Vagina (tissue), 2 donors: ENCODE data around the gene DMAC2.

ENCODE experiments used
- POLR2A ChIP-seq, 2 donors: fragments of 450-650 bp; IDR thresholded peaks; one replicate each; pipeline ENCODE4 v1.6.1; 2017; ENCODE audit warnings: antibody characterized with exemption in 2 of 2, mild to moderate bottlenecking in 2 of 2, moderate library complexity in 2 of 2
- TF ChIP-seq, protein P1 (sequence below), 3 experiments: fragments of 450-650 bp in 2 of 3; fragments of 200-600 bp in 1 of 3; sonication (generic) in 1 of 3; IDR thresholded peaks; one replicate each; pipeline ENCODE4 v1.5.1; 2017 to 2019; ENCODE audit warnings: antibody characterized with exemption in 3 of 3, mild to moderate bottlenecking in 2 of 3, moderate library complexity in 2 of 3

DNA sequence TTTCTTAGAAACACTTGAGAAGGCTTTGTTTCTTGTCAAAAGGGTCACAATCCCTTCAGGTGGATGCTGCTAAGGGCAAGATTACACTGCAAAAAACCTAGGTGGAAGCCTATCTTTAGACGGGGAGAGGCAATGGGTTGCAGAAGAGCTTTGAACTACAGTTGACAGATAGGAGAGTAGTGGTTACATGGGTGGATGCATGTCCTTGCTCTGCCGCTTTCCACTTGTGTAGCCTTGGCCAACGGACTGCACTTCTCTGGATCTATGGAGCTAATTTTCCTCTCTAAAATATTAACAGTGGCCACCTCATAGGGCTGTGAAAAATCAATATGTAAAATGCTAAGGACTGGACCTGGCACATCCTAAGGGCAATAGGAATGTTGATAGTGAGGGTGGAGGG is 41.1 kb downstream of the DMAC2 start:
- TF ChIP-seq, protein P1, sequence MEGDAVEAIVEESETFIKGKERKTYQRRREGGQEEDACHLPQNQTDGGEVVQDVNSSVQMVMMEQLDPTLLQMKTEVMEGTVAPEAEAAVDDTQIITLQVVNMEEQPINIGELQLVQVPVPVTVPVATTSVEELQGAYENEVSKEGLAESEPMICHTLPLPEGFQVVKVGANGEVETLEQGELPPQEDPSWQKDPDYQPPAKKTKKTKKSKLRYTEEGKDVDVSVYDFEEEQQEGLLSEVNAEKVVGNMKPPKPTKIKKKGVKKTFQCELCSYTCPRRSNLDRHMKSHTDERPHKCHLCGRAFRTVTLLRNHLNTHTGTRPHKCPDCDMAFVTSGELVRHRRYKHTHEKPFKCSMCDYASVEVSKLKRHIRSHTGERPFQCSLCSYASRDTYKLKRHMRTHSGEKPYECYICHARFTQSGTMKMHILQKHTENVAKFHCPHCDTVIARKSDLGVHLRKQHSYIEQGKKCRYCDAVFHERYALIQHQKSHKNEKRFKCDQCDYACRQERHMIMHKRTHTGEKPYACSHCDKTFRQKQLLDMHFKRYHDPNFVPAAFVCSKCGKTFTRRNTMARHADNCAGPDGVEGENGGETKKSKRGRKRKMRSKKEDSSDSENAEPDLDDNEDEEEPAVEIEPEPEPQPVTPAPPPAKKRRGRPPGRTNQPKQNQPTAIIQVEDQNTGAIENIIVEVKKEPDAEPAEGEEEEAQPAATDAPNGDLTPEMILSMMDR (IDR thresholded peaks at IDR 0.05), result no peak
- TF ChIP-seq POLR2A (IDR thresholded peaks at IDR 0.05), result no peak
